HG03442 (cell line): Measurements from ENCODE around the gene ESRRG.
"Not testable (repeated sequence)": the region's sequence is repeated elsewhere in the genome, so short reads cannot be mapped to it uniquely, and the experiment has no call there.

Experiments
- ATAC-seq: cut with Tn5 transposase; IDR thresholded peaks from one replicate; pipeline ENCODE4 v1.9.1; 2021; ENCODE audit warnings: mild to moderate bottlenecking, moderate library complexity; ENCODE audit not compliant: unreplicated experiment

ESRRG gene

GRCh38 chr1:216576234-216576937, 146.8 kb downstream of the ESRRG start:
- no peak for ATAC-seq

- no peak for ATAC-seq
Observed at GRCh38 chr1:216566641-216567205, 156.5 kb downstream of the ESRRG start.

DNA sequence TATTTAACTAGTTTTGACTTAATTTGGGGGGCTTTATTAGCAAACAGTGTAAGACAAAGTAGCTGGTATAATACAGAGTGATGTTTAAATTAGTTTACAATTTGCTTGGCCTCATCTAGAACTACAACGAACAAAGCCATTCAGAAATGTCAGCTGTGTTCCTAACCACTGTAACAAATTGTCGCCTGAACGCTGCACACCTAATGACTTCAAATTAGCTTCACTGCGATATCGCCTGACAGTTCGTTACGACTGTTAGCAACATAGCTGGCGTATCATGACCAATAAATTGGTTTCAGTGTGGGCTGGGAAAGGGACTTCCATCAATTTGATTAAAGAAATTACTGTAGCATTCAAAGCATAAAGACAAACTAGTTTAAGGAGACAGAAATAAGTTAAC, 160.1 kb downstream of the ESRRG start:
- no peak for ATAC-seq

- ATAC-seq: no peak
Observed at GRCh38 chr1:216562383-216562782, 160.8 kb downstream of the ESRRG start.

DNA sequence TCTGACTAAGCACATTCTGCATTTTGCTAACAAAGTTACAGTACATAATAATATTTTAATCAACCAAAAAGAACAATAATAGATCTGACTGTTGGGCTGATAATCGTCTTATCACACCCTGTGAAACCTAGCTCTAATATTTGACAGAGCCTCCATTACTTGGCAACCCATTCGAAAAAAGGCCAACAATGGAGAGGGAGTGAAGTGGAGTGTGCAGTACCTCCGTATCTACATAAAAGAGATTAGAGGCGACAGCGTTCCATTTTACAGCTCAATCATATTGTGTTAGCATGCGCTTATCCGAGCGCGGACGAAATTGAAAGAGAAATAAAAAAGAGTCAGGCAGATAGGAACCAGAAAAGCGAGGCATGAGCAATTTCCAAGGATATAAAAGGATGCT, 162.7 kb downstream of the ESRRG start:
- no peak for ATAC-seq

GRCh38 chr1:216559359-216559758, 163.9 kb downstream of the ESRRG start:
- no peak for ATAC-seq

DNA sequence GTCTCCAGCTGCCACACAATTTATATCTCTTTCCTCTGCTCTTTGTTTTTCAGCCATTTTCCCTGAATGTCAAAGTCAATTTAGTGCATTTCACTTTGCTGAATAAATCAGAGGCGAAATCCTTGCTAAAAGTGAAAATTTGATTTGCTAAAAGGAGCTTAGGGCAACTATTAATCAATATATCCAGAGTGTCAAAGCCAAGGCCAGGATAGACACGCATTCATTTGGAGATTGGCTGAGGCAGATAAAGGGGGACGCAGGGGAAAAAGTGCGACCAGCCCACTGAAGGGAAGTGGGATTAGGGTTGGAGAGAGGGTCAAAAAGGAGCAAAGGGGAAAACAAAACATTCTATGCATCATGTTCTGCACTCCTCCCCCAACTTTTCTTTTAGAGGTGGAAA, 167.6 kb downstream of the ESRRG start:
- no peak for ATAC-seq

GRCh38 chr1:216554934-216555333, 168.3 kb downstream of the ESRRG start:
- no peak for ATAC-seq

- ATAC-seq: no peak
Observed at GRCh38 chr1:216553766-216554165, 169.5 kb downstream of the ESRRG start.

- no peak for ATAC-seq
Observed at GRCh38 chr1:216553040-216553439, 170.2 kb downstream of the ESRRG start.

GRCh38 chr1:216549796-216550195, 173.4 kb downstream of the ESRRG start:
- ATAC-seq: no peak

- ATAC-seq: no peak
Observed at GRCh38 chr1:216542741-216543140, 180.5 kb downstream of the ESRRG start.

DNA sequence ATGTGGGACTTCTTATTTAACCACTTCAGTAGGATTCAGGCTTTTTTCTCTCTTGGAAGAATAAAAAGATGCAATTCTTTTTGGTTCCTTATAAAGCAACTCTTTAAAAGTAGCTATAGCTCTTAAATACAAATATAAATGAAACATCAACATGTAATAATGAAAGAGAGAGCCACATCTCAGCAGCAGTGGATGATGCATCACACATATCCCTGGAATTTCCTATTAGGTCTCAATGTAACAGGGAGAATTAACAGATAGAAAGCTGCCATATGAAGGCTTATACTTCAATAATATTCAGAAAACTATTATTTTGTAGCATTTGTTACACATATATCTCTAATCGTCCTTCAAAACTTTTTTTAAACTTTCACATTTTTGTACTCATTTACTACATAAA, 181.0 kb downstream of the ESRRG start:
- no peak for ATAC-seq

DNA sequence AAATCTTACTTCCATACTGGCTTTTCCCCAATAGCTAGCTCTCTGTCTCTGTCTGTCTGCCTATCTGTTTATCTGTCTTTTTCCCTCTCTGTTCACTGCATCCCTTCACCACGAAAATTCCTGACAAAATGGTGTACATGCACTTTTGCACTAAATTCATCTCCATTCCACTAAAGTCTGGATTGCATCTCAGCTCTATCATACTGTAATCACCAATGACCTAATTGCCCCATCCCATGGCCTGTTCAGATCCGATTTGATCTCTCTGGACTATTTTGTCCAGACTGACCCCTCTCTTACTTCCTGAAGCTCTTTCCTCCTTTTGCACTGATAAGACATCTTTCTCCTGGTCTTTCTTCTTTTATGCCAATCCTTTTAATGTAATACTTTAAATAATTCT, 187.5 kb downstream of the ESRRG start:
- ATAC-seq: no peak

DNA sequence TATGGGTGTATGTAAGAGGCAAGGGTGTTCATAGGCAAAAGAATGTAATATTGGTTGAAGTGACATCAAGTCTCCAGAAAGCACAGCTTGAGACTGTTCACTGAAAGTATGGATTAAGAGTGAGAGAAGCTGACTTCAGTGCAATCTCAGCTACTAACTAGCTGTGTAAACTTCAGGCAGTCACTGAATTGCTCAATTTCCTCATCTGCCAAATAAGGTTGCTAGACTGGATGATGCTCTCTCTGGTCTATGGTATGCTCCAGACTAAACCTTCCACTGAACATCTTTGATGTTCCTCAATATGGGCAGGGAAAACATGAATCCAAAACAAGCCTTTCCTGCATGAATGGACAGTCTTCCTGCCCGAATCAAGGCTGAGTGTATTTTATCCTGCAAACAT, 188.2 kb downstream of the ESRRG start:
- ATAC-seq: no peak

DNA sequence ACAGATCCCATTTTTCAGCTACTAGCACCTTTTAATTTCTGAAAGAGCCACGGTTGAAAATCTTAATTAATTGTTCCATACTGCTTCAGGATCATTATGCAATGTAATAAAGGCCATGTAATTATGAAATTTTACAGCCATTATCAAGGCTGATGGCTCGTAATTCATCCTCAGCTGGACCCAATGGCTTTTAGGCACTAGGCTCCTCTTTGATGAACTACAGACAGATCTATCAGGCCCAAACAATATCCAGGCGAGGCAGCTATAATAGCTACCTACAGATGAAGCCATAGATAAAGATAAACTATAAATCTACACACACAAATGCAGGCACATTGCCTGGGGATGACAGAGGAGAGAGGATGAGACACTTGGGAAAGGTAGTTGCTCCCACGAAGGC, 189.5 kb downstream of the ESRRG start:
- ATAC-seq: no peak

DNA sequence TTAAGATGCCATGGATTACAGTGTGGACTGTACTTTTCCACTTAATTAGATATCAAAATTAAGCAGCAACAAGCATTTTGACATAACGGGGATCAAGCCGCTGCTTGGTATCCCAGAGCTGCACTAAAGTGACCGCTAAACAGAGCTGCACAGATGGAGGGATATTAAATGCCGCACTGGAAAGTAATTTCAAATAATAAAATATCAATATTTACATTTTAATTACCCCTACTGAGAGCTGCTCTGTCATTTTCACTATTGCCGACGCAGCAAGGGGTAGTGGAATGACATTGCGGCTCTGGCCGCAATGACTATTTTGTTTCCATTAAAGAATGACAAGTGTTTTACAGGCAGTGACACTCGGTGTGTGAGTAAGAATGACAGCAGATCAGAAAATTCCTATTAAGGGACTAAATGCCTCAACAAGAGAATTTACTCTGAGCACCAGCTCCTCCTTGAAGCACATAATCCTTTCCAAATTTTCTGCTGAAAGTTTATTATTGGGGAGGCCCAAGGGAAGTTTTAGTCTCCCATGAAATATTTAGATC, 190.9 kb downstream of the ESRRG start:
- no peak for ATAC-seq

GRCh38 chr1:216531263-216532239, 191.7 kb downstream of the ESRRG start:
- peak; percentile 63 for ATAC-seq

DNA sequence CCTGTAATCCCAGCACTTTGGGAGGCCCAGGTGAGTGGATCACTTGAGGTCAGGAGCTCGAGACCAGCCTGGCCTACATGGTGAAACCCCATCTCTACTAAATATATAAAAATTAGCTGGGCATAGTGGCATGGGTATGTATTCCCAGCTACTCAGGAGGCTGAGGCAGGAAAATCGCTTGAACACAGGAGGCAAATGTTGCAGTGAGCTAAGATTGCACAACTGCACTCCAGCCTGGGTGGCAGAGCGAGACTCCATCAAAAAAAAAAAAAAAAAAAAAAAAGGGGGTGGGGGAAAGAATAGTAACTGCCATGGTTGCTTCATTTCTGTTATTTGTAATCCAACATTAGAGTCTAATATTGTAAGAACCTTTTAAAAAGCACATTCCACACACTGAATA, 193.4 kb downstream of the ESRRG start:
- not testable (repeated sequence) for ATAC-seq

- peak; percentile 86 for ATAC-seq
Observed at GRCh38 chr1:216528816-216529215, 194.4 kb downstream of the ESRRG start.

- no peak for ATAC-seq
Observed at GRCh38 chr1:216523449-216524190, 199.6 kb downstream of the ESRRG start.
